ENCODE data around the gene DGAT2L6. TPM values are rescaled to one million over a fixed set of nuclear protein-coding genes. Genes with fewer than 3 reads are reported as not detected.

DGAT2L6 gene
- total RNA-seq, 1 experiment from 2014 or later, result not detected

GRCh38 chrX:70247252-70247651 lies 70.0 kb downstream of the DGAT2L6 start:
- Histone ChIP-seq H3K79me2 (ENCODE audit: insufficient read depth, low read length) (no peaks in the 10 kb centered on the region), H3K4ac (ENCODE audit: low read depth, low read length) (no peak overlapping the region), H3K79me1 (ENCODE audit: insufficient read depth, low read depth, low read length, poor library complexity, severe bottlenecking) (no peaks in the 10 kb centered on the region), H2BK120ac (ENCODE audit: low read depth, low read length, poor library complexity, severe bottlenecking) (no peak overlapping the region), H3K27ac (ENCODE audit: insufficient read length, low read depth, low read length) (no peak overlapping the region), H4K8ac (replicated peaks; ENCODE audit: insufficient read length, low read depth, low read length) (no peak overlapping the region), H2AK5ac (ENCODE audit: insufficient read length, low read length) (no peak overlapping the region), H3T11ph (ENCODE audit: low read length) (no peak overlapping the region), H3K23me2 (ENCODE audit: insufficient read length, low read depth, low read length, poor library complexity, severe bottlenecking) (no peaks in the 10 kb centered on the region), H4K91ac (ENCODE audit: insufficient read length, low read depth, low read length) (no peak overlapping the region), H2BK12ac (ENCODE audit: insufficient read length, low read depth, low read length) (no peak overlapping the region), H3K14ac (ENCODE audit: insufficient read depth, low read length) (no peak overlapping the region), H3K27me3 (ENCODE audit: insufficient read depth, low read length) (no peaks in the 10 kb centered on the region), H2BK5ac (ENCODE audit: insufficient read length, low read length) (no peak overlapping the region), H4K5ac (ENCODE audit: insufficient read length, low read depth, low read length) (no peak overlapping the region), H3K56ac (ENCODE audit: insufficient read length, low read depth, low read length) (no peak overlapping the region), H2AFZ (ENCODE audit: low read length) (no peak overlapping the region), H2BK20ac (ENCODE audit: low read depth, low read length, poor library complexity, severe bottlenecking) (no peak overlapping the region), H3K4me1 (ENCODE audit: insufficient read depth, low read length) (no peaks in the 10 kb centered on the region), H3K23ac (ENCODE audit: insufficient read length, low read depth, low read length) (no peak overlapping the region), H3K9me3 (ENCODE audit: control insufficient read depth, low read depth, low read length) (peaks cover 5% of the 10 kb centered on the region), H2BK15ac (ENCODE audit: low read depth, low read length) (no peak overlapping the region), H3K4me2 (ENCODE audit: insufficient read depth, insufficient read length, low read length) (no peak overlapping the region), H4K20me1 (ENCODE audit: control insufficient read depth, insufficient read depth, insufficient read length) (no peaks in the 10 kb centered on the region), H3K18ac (ENCODE audit: insufficient read length, low read depth, low read length) (no peak overlapping the region), H3K9ac (ENCODE audit: extremely low read depth, insufficient read length, low read length) (no peak overlapping the region)
- peaks cover 58 to 63% of the 10 kb centered on the region in 2 experiments for H3K9me3 Mint-ChIP-seq
- no peak for TF ChIP-seq CTCF (conservative IDR thresholded peaks at IDR 0.05)
- no peak overlapping the region for H3K4me3 Mint-ChIP-seq
- DNase-seq, result no peak
- peaks cover 17% of the 10 kb centered on the region in 2 experiments for H3K4me1 Mint-ChIP-seq
- WGBS (ENCODE audit: extremely low coverage, insufficient read length, low lambda C conversion rate), result no CpG with 5 or more reads among the region's 2 CpGs
- no peaks in the 10 kb centered on the region for H3K27me3 Mint-ChIP-seq (ENCODE audit: low read depth)
- peaks cover 0 to 2% (median 0%) of the 10 kb centered on the region in 3 experiments; a peak in 1 of 7 replicates for H3K36me3 Mint-ChIP-seq (ENCODE audit: insufficient read depth in 1 of 3, low read depth in 3 of 3)
- no peak overlapping the region for H3K27ac Mint-ChIP-seq
